HG03280 (cell line): Measurements from ENCODE around the gene NR5A1.

ENCODE experiments used
- ATAC-seq: cut with Tn5 transposase; IDR thresholded peaks from one replicate; pipeline ENCODE4 v1.9.1; 2021; ENCODE audit warnings: mild to moderate bottlenecking, moderate library complexity; ENCODE audit not compliant: unreplicated experiment

NR5A1 gene

GRCh38 chr9:124485201-124485600 is 22.0 kb downstream of the NR5A1 start:
- ATAC-seq = no peak

- ATAC-seq = no peak
Measured at GRCh38 chr9:124483481-124483880, 23.7 kb downstream of the NR5A1 start.

GRCh38 chr9:124482431-124483031 is 24.7 kb downstream of the NR5A1 start:
- ATAC-seq = no peak

GRCh38 chr9:124481115-124481514 is 26.1 kb downstream of the NR5A1 start:
- no peak for ATAC-seq

- ATAC-seq = no peak
Measured at GRCh38 chr9:124480621-124480981, 26.6 kb downstream of the NR5A1 start.

- ATAC-seq = no peak
Measured at GRCh38 chr9:124479947-124480620, 27.1 kb downstream of the NR5A1 start.

- ATAC-seq = no peak
Measured at GRCh38 chr9:124479371-124479770, 27.8 kb downstream of the NR5A1 start.

GRCh38 chr9:124478354-124478753 is 28.8 kb downstream of the NR5A1 start:
- no peak for ATAC-seq

- ATAC-seq = no peak
Measured at GRCh38 chr9:124477648-124478285, 29.4 kb downstream of the NR5A1 start.

GRCh38 chr9:124477211-124477647 is 30.0 kb downstream of the NR5A1 start:
- no peak for ATAC-seq

GRCh38 chr9:124475868-124476690 is 31.1 kb downstream of the NR5A1 start:
- ATAC-seq = no peak

GRCh38 chr9:124475158-124475867 is 31.9 kb downstream of the NR5A1 start:
- no peak for ATAC-seq

- ATAC-seq = no peak
Measured at GRCh38 chr9:124474151-124474550, 33.0 kb downstream of the NR5A1 start.

GRCh38 chr9:124473310-124473709 is 33.9 kb downstream of the NR5A1 start:
- ATAC-seq = no peak

- ATAC-seq = no peak
Measured at GRCh38 chr9:124472770-124473169, 34.4 kb downstream of the NR5A1 start.

GRCh38 chr9:124471761-124472160 is 35.4 kb downstream of the NR5A1 start:
- ATAC-seq = no peak

- ATAC-seq = no peak
Measured at GRCh38 chr9:124470726-124471125, 36.5 kb downstream of the NR5A1 start.

- ATAC-seq = no peak
Measured at GRCh38 chr9:124470306-124470705, 36.9 kb downstream of the NR5A1 start.

- no peak for ATAC-seq
Measured at GRCh38 chr9:124469011-124469832, 38.0 kb downstream of the NR5A1 start.
